Measurements from ENCODE around the gene ZNF317. TPM values are rescaled to one million over a fixed set of nuclear protein-coding genes. Genes with fewer than 3 reads are reported as not detected.
A peak's percentile ranks its signal among the peaks of the same experiment; 100 is the strongest.

Gene ZNF317
- polyA plus RNA-seq, 3 donors from 2014 or later = 20.3 to 40.4 (median 21.5) TPM

DNA sequence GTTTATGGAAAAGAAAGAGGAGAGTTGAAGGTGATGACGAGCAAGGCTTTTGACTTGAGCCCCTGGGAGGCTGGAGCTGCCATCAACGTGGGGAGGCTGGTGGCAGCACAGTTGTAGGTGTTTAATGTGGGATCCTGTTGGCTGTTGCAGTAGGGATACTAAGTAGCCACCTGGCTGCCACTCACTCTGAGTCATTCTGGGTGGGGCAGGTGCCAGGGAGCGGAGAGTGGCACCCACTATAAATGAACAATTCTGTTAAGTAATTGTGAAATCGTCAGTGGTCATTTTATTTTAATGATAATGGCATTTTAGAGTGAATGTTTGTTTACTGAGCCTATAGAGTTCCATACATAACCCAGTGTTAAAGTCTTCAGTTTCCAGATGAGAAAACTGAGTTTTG is 9.8 kb downstream of the ZNF317 start:
- DNase-seq = no peak
- peaks cover 72 to 94% of the 10 kb centered on the region in 2 donors for H3K4me1 Mint-ChIP-seq
- peaks cover 2 to 7% (median 6%) of the 10 kb centered on the region in 6 donors for H3K9me3 Mint-ChIP-seq
- H3K36me3 Mint-ChIP-seq = peaks cover 12 to 16% (median 12%) of the 10 kb centered on the region in 3 donors
- H3K4me3 Mint-ChIP-seq = peak overlapping the region in 4 of 5 donors; percentile 31 to 59 (median 42)
- peaks cover 0 to 1% (median 0%) of the 10 kb centered on the region in 3 donors for H3K27me3 Mint-ChIP-seq (ENCODE audit: low read depth in 3 of 3)
- H3K27ac Mint-ChIP-seq = peak overlapping the region; percentile 6 to 76 (median 68)

DNA sequence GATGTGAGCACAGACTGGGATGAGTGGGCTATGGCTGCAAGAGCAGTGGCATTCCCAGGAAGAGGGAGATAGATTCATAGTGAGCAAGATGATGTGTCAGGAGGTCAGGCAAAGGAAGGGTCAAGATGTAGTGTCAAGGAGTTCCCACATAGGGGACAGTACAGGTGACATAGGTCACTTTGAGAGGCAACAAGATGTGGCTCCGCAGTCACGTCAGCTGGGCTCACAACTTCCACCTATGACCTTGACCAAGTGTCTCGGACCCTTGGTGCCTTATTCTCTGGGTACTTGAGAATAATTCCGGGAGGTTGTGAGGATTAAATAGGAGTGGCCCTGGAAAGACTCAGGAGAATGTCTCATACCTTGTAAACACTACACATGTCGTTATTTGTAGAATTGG is 10.5 kb downstream of the ZNF317 start:
- peak overlapping the region; percentile 5 to 76 (median 65) for H3K27ac Mint-ChIP-seq
- H3K9me3 Mint-ChIP-seq = peaks cover 0 to 3% (median 1%) of the 10 kb centered on the region in 6 donors
- peaks cover 0 to 1% (median 0%) of the 10 kb centered on the region in 3 donors for H3K27me3 Mint-ChIP-seq (ENCODE audit: low read depth in 3 of 3)
- DNase-seq = no peak
- peak overlapping the region in 4 of 5 donors; percentile 34 to 68 (median 55) for H3K4me3 Mint-ChIP-seq
- peaks cover 76 to 96% of the 10 kb centered on the region in 2 donors for H3K4me1 Mint-ChIP-seq
- peaks cover 7 to 11% (median 7%) of the 10 kb centered on the region in 3 donors for H3K36me3 Mint-ChIP-seq

DNA sequence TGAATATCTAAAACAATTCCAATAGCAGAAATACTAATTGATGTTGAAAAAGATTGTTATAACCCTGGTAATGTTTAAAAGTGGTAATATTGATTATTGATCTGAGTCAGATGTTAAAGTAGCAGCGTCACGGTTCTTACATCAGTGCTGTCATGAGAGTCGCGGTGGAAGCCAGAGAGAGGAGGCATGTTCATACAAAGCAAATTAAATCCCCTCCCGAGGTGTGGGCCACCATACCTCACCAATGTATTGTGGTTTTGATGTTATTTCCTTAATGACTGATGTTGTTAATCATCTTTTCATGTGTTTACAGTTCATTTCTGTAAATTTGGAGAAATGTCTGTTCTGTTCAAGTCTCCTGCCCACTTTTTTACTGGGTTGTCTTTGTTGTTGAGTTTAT is 11.2 kb downstream of the ZNF317 start:
- Mint-ChIP-seq H3K9me3 (peaks cover 0 to 1% (median 0%) of the 10 kb centered on the region in 6 donors), H3K4me1 (peaks cover 81 to 92% of the 10 kb centered on the region in 2 donors), H3K4me3 (peak overlapping the region in 4 of 5 donors; percentile 11 to 68 (median 54)), H3K36me3 (peaks cover 5 to 10% (median 9%) of the 10 kb centered on the region in 3 donors), H3K27ac (peak overlapping the region; percentile 5 to 76 (median 52)), H3K27me3 (ENCODE audit: low read depth in 3 of 3) (peaks cover 0 to 1% (median 0%) of the 10 kb centered on the region in 3 donors)
- peak; percentile 7 to 45 (median 43) for DNase-seq

DNA sequence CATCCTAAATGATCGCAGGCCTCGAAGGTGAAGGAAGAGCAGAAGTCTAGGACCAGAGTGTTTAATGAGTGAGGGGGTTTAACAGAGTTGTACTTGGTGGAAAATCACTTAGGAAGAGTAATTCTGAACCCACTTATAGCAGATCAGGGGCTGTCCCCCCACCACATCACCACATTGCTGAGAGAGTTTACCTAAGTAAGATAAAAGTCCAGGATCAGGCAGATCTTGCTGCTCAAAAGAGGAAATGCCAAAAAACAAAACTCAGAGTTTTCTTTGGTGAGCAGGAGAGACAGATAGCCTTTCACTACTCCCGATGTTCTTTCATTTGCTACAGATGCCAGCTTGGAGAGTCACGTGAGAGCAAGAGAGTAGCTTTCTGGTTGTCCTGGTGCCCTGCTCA is 15.4 kb downstream of the ZNF317 start:
- H3K27me3 Mint-ChIP-seq (ENCODE audit: low read depth in 3 of 3) = peaks cover 0 to 4% (median 2%) of the 10 kb centered on the region in 3 donors
- peaks cover 21 to 33% (median 26%) of the 10 kb centered on the region in 3 donors for H3K36me3 Mint-ChIP-seq
- H3K4me1 Mint-ChIP-seq = peaks cover 48 to 53% of the 10 kb centered on the region in 2 donors
- no peak for DNase-seq
- H3K27ac Mint-ChIP-seq = peak overlapping the region in 3 of 6 donors; percentile 54 to 84 (median 60)
- H3K4me3 Mint-ChIP-seq = no peak overlapping the region
- no peaks in the 10 kb centered on the region for H3K9me3 Mint-ChIP-seq

DNA sequence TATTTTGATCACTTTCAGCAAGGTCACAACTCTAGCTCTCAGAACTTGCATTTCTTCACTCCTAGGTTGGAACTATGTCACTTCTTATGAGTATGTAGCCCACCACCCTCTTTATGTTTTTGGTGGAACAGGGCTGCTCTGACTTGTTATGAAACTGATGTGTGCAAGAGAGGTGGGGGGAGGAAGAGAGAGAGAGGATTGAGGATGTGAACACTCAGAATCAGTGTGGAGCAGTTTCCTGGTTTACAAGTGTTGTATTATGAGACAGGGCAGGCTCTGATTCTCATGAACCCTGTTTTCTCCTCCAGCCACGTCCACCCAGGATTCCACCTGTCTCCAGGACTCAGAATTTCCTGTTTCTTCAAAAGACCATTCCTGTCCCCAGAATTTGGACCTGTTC is 16.1 kb downstream of the ZNF317 start:
- H3K4me1 Mint-ChIP-seq = peaks cover 41 to 46% of the 10 kb centered on the region in 2 donors
- H3K9me3 Mint-ChIP-seq = no peaks in the 10 kb centered on the region
- no peak for DNase-seq
- H3K4me3 Mint-ChIP-seq = no peak overlapping the region
- H3K27ac Mint-ChIP-seq = no peak overlapping the region
- peaks cover 0 to 4% (median 2%) of the 10 kb centered on the region in 3 donors for H3K27me3 Mint-ChIP-seq (ENCODE audit: low read depth in 3 of 3)
- peaks cover 28 to 40% (median 33%) of the 10 kb centered on the region in 3 donors for H3K36me3 Mint-ChIP-seq

DNA sequence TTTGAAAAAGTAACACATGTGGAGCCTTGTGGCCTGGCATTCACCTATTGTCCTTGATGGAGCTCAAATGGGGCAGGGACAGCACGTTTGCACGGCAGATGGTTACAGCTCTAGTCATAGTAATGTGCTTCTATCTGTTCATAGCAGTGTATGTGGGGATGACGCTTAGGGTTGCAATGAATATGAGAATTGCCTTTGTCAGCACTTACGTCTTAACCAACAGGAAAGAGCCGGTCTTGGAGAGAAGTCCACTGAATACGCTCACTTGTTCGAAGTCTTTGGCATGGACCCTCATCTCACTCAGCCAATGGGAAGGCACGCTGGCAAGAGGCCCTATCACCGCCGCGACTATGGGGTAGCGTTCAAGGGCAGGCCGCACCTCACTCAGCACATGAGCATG is 19.7 kb downstream of the ZNF317 start:
- Mint-ChIP-seq H3K36me3 (peaks cover 45 to 62% (median 57%) of the 10 kb centered on the region in 3 donors), H3K9me3 (no peaks in the 10 kb centered on the region), H3K27ac (no peak overlapping the region), H3K4me1 (peaks cover 10 to 15% of the 10 kb centered on the region in 2 donors), H3K4me3 (no peak overlapping the region), H3K27me3 (ENCODE audit: low read depth in 3 of 3) (peaks cover 0 to 3% (median 2%) of the 10 kb centered on the region in 3 donors)
- no peak for DNase-seq

DNA sequence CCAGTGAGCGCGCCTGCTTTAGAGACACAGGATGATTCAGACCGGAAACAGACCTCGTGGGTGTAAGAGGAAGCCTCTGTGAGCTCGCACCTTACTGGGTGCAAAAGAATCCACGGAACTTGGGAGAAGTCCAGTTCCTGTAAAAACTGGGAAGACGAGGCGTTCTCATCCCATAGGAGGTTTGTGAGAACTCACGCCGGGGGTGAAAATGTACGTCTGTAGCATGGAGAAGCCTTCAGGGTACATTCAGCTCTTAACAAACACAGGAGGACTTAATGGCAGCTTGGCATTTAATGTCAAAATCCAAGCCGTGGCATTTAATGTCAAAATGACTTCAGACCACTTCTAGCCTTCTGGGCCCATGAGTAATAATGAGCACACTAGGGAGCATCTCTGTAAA is 21.2 kb downstream of the ZNF317 start:
- Mint-ChIP-seq H3K4me3 (no peak overlapping the region), H3K9me3 (no peaks in the 10 kb centered on the region), H3K27ac (no peak overlapping the region), H3K4me1 (peaks cover 0 to 1% of the 10 kb centered on the region in 2 donors), H3K27me3 (ENCODE audit: low read depth in 3 of 3) (peaks cover 0 to 3% (median 2%) of the 10 kb centered on the region in 3 donors), H3K36me3 (peaks cover 45 to 68% (median 61%) of the 10 kb centered on the region in 3 donors)
- no peak for DNase-seq

DNA sequence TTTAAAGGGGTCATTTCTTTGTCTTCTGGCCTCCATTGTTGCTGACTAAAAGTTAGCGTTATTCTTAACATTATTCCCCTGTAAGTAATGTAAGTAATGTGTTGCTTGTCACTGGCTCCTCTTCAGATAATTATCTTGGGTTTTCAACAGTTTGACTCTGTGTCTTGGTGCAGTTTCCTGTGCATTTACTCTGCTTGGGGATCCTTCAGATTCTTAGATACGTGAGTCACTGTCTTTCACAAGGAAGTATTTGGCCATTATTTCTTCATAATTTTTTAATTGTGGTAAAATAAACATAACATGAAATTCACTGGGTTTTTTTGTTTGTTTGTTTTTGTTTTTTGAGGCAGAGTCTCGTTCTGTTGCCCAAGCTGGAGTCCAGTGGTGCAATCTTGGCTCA is 25.1 kb downstream of the ZNF317 start:
- H3K9me3 Mint-ChIP-seq = no peaks in the 10 kb centered on the region
- H3K27me3 Mint-ChIP-seq (ENCODE audit: low read depth in 3 of 3) = peaks cover 0 to 2% (median 0%) of the 10 kb centered on the region in 3 donors
- peaks cover 33 to 59% (median 53%) of the 10 kb centered on the region in 3 donors for H3K36me3 Mint-ChIP-seq
- peaks cover 0 to 1% of the 10 kb centered on the region in 2 donors for H3K4me1 Mint-ChIP-seq
- DNase-seq = no peak
- no peak overlapping the region for H3K27ac Mint-ChIP-seq
- H3K4me3 Mint-ChIP-seq = no peak overlapping the region

DNA sequence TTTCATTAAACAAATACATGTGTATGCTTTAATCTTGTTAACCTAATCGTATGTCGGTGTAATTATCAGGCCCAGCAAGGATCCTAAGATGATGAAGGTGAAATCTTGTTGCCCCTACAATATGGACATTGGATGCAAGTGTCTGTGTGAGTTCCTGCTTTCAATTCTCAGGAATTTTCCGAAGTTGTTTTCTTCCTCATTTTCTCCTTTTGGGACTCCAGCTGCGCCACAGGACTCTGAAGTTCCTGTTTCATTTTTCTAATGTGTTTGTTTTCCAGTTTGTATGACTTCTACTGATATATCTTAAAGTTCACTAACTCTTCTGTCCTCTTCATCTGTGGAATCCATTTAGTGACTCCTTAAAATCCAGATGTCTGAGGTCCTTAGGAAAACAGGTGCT is 26.6 kb downstream of the ZNF317 start:
- Mint-ChIP-seq H3K9me3 (no peaks in the 10 kb centered on the region), H3K4me3 (no peak overlapping the region), H3K27me3 (ENCODE audit: low read depth in 3 of 3) (no peaks in the 10 kb centered on the region), H3K36me3 (peaks cover 17 to 43% (median 37%) of the 10 kb centered on the region in 3 donors), H3K27ac (no peak overlapping the region), H3K4me1 (peaks cover 0 to 1% of the 10 kb centered on the region in 2 donors)
- DNase-seq = no peak

DNA sequence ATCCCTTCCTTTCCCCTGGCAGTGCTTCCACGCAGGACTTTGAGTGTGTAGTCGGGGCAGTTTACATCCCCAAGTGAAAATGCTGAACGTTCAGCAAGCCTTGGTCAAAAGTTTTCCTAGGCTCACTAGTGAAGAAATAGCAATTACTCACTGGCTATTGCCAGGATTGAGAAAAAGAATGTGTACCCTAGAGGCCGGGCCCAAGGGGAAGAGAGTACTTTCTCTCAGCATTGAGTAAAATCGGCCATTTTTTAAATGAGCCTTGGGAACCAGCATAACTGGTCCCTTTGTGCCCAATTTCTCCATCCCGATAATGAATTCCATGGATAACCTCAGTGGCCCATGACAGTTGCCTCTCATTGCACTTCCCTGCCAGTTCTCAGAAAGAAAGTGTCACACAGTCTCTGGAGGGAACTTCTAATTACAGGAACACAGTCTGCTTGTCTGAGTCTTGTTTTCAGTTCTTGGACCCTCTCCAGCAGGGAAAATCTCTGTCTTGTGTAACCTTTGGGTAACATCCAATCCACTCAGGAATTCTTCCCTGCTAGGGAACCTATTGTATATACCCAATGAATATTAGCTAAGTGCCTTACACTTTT is 31.3 kb downstream of the ZNF317 start:
- H3K9me3 Mint-ChIP-seq = no peaks in the 10 kb centered on the region
- no peaks in the 10 kb centered on the region for H3K27me3 Mint-ChIP-seq (ENCODE audit: low read depth in 3 of 3)
- no peaks in the 10 kb centered on the region for H3K4me1 Mint-ChIP-seq
- no peak overlapping the region for H3K4me3 Mint-ChIP-seq
- no peak overlapping the region for H3K27ac Mint-ChIP-seq
- DNase-seq = no peak
- peaks cover 0 to 15% (median 5%) of the 10 kb centered on the region in 3 donors for H3K36me3 Mint-ChIP-seq

DNA sequence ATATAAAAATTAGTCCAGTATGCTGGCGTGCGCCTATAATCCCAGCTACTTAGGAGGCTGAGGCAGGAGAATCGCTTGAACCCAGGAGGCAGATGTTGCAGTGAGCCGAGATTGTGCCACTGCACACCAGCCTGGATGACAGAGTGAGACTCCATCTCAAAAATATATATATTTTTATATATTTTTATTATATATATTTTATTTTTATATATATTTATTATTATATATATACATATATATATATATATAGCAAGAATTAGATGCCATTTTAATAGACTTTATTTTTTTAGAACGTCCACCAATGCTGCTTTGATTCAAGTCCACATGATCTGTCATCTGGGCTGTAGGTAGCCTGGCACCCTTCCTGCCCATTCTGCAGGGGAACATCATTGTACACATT is 35.1 kb downstream of the ZNF317 start:
- DNase-seq = no peak
- Mint-ChIP-seq H3K4me3 (no peak overlapping the region), H3K9me3 (no peaks in the 10 kb centered on the region), H3K27ac (no peak overlapping the region), H3K27me3 (ENCODE audit: low read depth in 3 of 3) (peaks cover 0 to 5% (median 3%) of the 10 kb centered on the region in 3 donors), H3K4me1 (no peaks in the 10 kb centered on the region), H3K36me3 (no peaks in the 10 kb centered on the region)

DNA sequence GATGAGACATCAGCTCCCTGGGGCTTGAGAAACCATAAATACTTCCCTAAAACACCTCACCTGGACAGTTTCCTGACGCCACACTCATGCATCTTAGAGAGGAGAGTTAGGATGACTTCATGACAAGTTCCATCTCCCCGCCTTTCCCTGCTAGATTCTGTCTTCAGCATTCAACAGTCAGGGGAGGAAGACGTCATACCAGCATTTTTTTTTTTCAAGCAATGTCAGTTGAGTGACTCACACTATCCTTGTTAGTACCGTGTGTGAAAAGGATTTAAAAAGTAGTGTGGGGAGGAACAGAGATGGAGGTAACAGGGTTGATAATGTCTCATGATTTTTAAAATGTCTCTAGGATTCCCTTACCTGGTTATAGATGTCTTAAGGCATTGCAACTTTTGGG is 38.7 kb downstream of the ZNF317 start, which contains the start of gene OR7D2:
OR7D2 (plus strand) TSS at position 79 of the 400 bp plus-strand sequence. CDS start 6,803 bp downstream, outside the sequence.
- no peaks in the 10 kb centered on the region for H3K9me3 Mint-ChIP-seq
- H3K27ac Mint-ChIP-seq = no peak within 1 kb of the TSS
- H3K27me3 Mint-ChIP-seq (ENCODE audit: low read depth in 3 of 3) = peaks cover 0 to 7% (median 6%) of the 10 kb centered on the region in 3 donors
- DNase-seq = no peak
- H3K4me3 Mint-ChIP-seq = no peak within 1 kb of the TSS
- no peaks in the 10 kb centered on the region for H3K4me1 Mint-ChIP-seq
- no peaks in the 10 kb centered on the region for H3K36me3 Mint-ChIP-seq

DNA sequence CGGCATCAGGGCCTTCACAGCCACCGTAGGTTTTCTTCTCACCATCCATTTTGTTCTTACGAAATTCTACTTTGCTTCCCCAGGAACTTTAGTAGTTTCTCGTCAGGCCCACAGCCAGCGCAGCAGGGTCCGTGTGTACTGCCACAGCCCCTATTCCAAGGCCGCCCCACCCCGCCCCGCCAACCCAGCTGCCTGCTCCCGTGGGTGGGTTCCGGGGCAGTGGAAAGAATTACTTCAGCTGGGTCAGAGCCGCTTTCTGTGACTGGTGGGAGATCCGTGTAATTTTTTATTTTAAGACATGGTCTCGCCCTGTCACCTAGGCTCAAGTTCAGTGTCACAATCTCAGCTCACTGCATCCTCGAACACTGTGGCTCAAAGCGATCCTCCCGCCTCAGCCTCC is 42.8 kb downstream of the ZNF317 start:
- no peak overlapping the region for H3K27ac Mint-ChIP-seq
- no peak for DNase-seq
- H3K4me3 Mint-ChIP-seq = no peak overlapping the region
- no peaks in the 10 kb centered on the region for H3K9me3 Mint-ChIP-seq
- peaks cover 0 to 7% (median 0%) of the 10 kb centered on the region in 3 donors for H3K36me3 Mint-ChIP-seq
- H3K4me1 Mint-ChIP-seq = no peaks in the 10 kb centered on the region
- H3K27me3 Mint-ChIP-seq (ENCODE audit: low read depth in 3 of 3) = peaks cover 0 to 10% (median 8%) of the 10 kb centered on the region in 3 donors

DNA sequence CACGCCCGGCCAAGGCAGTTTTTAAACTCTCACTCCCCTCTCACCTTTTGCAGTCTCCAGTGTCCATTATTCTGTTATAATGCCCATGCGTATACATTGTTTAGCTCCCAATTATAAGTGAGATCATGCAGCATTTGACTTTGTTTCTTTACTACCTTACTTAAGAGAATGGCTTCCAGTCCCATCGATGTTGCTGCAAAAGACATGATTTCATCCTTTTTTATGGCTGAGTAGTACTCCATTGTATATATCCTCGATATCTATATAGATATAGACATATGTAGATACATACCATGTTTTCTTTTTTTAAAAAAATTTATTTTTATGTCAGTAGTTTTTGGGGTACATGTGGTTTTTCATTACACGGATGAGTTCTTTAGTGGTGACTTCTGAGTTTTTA is 47.0 kb downstream of the ZNF317 start:
- no peak for DNase-seq
- Mint-ChIP-seq H3K4me3 (no peak overlapping the region), H3K9me3 (no peaks in the 10 kb centered on the region), H3K36me3 (peaks cover 0 to 7% (median 0%) of the 10 kb centered on the region in 3 donors), H3K4me1 (no peaks in the 10 kb centered on the region), H3K27ac (no peak overlapping the region), H3K27me3 (ENCODE audit: low read depth in 3 of 3) (peaks cover 0 to 19% (median 11%) of the 10 kb centered on the region in 3 donors)
